ENCODE results near the gene PLCXD3.

Gene PLCXD3

GRCh38 chr5:41369799-41370198 is 140.6 kb downstream of the PLCXD3 start:
- H3K36me3 Mint-ChIP-seq (ENCODE audit: low read depth), result no peaks in the 10 kb centered on the region
- ATAC-seq, result no peak
- H3K4me3 Mint-ChIP-seq, result no peak overlapping the region
- H3K27ac Mint-ChIP-seq, result no peak overlapping the region
- H3K4me1 Mint-ChIP-seq, result no peaks in the 10 kb centered on the region
- peaks cover 2% of the 10 kb centered on the region for H3K27me3 Mint-ChIP-seq
- no peaks in the 10 kb centered on the region for H3K9me3 Mint-ChIP-seq
- no peak for DNase-seq

GRCh38 chr5:41368158-41368557 is 142.2 kb downstream of the PLCXD3 start:
- no peak overlapping the region for H3K4me3 Mint-ChIP-seq
- DNase-seq, result no peak
- no peaks in the 10 kb centered on the region for H3K9me3 Mint-ChIP-seq
- no peaks in the 10 kb centered on the region for H3K4me1 Mint-ChIP-seq
- no peak overlapping the region for H3K27ac Mint-ChIP-seq
- no peaks in the 10 kb centered on the region for H3K36me3 Mint-ChIP-seq (ENCODE audit: low read depth)
- H3K27me3 Mint-ChIP-seq, result peaks cover 2% of the 10 kb centered on the region
- ATAC-seq, result no peak

- no peak for DNase-seq
- H3K27me3 Mint-ChIP-seq, result peaks cover 2% of the 10 kb centered on the region
- no peaks in the 10 kb centered on the region for H3K36me3 Mint-ChIP-seq (ENCODE audit: low read depth)
- H3K4me1 Mint-ChIP-seq, result no peaks in the 10 kb centered on the region
- ATAC-seq, result no peak
- no peaks in the 10 kb centered on the region for H3K9me3 Mint-ChIP-seq
- no peak overlapping the region for H3K4me3 Mint-ChIP-seq
- no peak overlapping the region for H3K27ac Mint-ChIP-seq
Observed at GRCh38 chr5:41365369-41365768, 145.0 kb downstream of the PLCXD3 start.

GRCh38 chr5:41364346-41364745 is 146.1 kb downstream of the PLCXD3 start:
- H3K4me3 Mint-ChIP-seq, result no peak overlapping the region
- peaks cover 2% of the 10 kb centered on the region for H3K27me3 Mint-ChIP-seq
- DNase-seq (no peak), ATAC-seq (no peak)
- no peak overlapping the region for H3K27ac Mint-ChIP-seq
- H3K4me1 Mint-ChIP-seq, result no peaks in the 10 kb centered on the region
- peaks cover 4% of the 10 kb centered on the region for H3K9me3 Mint-ChIP-seq
- H3K36me3 Mint-ChIP-seq (ENCODE audit: low read depth), result no peaks in the 10 kb centered on the region

GRCh38 chr5:41363343-41363986 is 146.9 kb downstream of the PLCXD3 start:
- no peaks in the 10 kb centered on the region for H3K36me3 Mint-ChIP-seq (ENCODE audit: low read depth)
- peaks cover 2% of the 10 kb centered on the region for H3K27me3 Mint-ChIP-seq
- no peak overlapping the region for H3K4me3 Mint-ChIP-seq
- no peak overlapping the region for H3K27ac Mint-ChIP-seq
- no peak for DNase-seq
- H3K4me1 Mint-ChIP-seq, result no peaks in the 10 kb centered on the region
- H3K9me3 Mint-ChIP-seq, result peaks cover 5% of the 10 kb centered on the region
- no peak for ATAC-seq

GRCh38 chr5:41356786-41357185 is 153.6 kb downstream of the PLCXD3 start:
- no peak overlapping the region for H3K4me3 Mint-ChIP-seq
- H3K9me3 Mint-ChIP-seq, result peaks cover 11% of the 10 kb centered on the region
- no peak for DNase-seq
- H3K4me1 Mint-ChIP-seq, result no peaks in the 10 kb centered on the region
- no peaks in the 10 kb centered on the region for H3K27me3 Mint-ChIP-seq
- no peak for ATAC-seq
- H3K27ac Mint-ChIP-seq, result no peak overlapping the region
- H3K36me3 Mint-ChIP-seq (ENCODE audit: low read depth), result no peaks in the 10 kb centered on the region

GRCh38 chr5:41349846-41350245 is 160.6 kb downstream of the PLCXD3 start:
- H3K27me3 Mint-ChIP-seq, result no peaks in the 10 kb centered on the region
- DNase-seq (no peak), ATAC-seq (no peak)
- peaks cover 7% of the 10 kb centered on the region for H3K9me3 Mint-ChIP-seq
- H3K27ac Mint-ChIP-seq, result no peak overlapping the region
- no peaks in the 10 kb centered on the region for H3K4me1 Mint-ChIP-seq
- H3K36me3 Mint-ChIP-seq (ENCODE audit: low read depth), result no peaks in the 10 kb centered on the region
- no peak overlapping the region for H3K4me3 Mint-ChIP-seq

GRCh38 chr5:41347569-41347968 is 162.8 kb downstream of the PLCXD3 start:
- ATAC-seq (no peak), DNase-seq (no peak)
- Mint-ChIP-seq H3K27ac (no peak overlapping the region), H3K27me3 (no peaks in the 10 kb centered on the region), H3K4me3 (no peak overlapping the region), H3K36me3 (ENCODE audit: low read depth) (no peaks in the 10 kb centered on the region), H3K9me3 (peaks cover 4% of the 10 kb centered on the region), H3K4me1 (no peaks in the 10 kb centered on the region)

GRCh38 chr5:41346609-41347008 is 163.8 kb downstream of the PLCXD3 start:
- Mint-ChIP-seq H3K27me3 (no peaks in the 10 kb centered on the region), H3K36me3 (ENCODE audit: low read depth) (no peaks in the 10 kb centered on the region), H3K4me3 (no peak overlapping the region), H3K4me1 (no peaks in the 10 kb centered on the region), H3K9me3 (peaks cover 4% of the 10 kb centered on the region), H3K27ac (no peak overlapping the region)
- DNase-seq, result no peak
- ATAC-seq, result no peak

- Mint-ChIP-seq H3K4me3 (no peak overlapping the region), H3K4me1 (no peaks in the 10 kb centered on the region), H3K27me3 (no peaks in the 10 kb centered on the region), H3K27ac (no peak overlapping the region), H3K36me3 (ENCODE audit: low read depth) (no peaks in the 10 kb centered on the region), H3K9me3 (peaks cover 4% of the 10 kb centered on the region)
- ATAC-seq (no peak), DNase-seq (no peak)
Observed at GRCh38 chr5:41345295-41345694, 165.1 kb downstream of the PLCXD3 start.

- DNase-seq (no peak), ATAC-seq (no peak)
- H3K36me3 Mint-ChIP-seq (ENCODE audit: low read depth), result no peaks in the 10 kb centered on the region
- H3K4me1 Mint-ChIP-seq, result no peaks in the 10 kb centered on the region
- no peak overlapping the region for H3K27ac Mint-ChIP-seq
- H3K9me3 Mint-ChIP-seq, result no peaks in the 10 kb centered on the region
- no peak overlapping the region for H3K4me3 Mint-ChIP-seq
- H3K27me3 Mint-ChIP-seq, result no peaks in the 10 kb centered on the region
Observed at GRCh38 chr5:41339339-41339738, 171.1 kb downstream of the PLCXD3 start.

GRCh38 chr5:41338136-41338675 is 172.2 kb downstream of the PLCXD3 start:
- DNase-seq (no peak), ATAC-seq (no peak)
- Mint-ChIP-seq H3K36me3 (ENCODE audit: low read depth) (no peaks in the 10 kb centered on the region), H3K27me3 (no peaks in the 10 kb centered on the region), H3K4me3 (no peak overlapping the region), H3K4me1 (no peaks in the 10 kb centered on the region), H3K9me3 (no peaks in the 10 kb centered on the region), H3K27ac (no peak overlapping the region)

- Mint-ChIP-seq H3K4me1 (no peaks in the 10 kb centered on the region), H3K36me3 (ENCODE audit: low read depth) (no peaks in the 10 kb centered on the region), H3K27me3 (no peaks in the 10 kb centered on the region), H3K4me3 (no peak overlapping the region), H3K27ac (no peak overlapping the region), H3K9me3 (no peaks in the 10 kb centered on the region)
- no peak for ATAC-seq
- no peak for DNase-seq
Observed at GRCh38 chr5:41337724-41338123, 172.7 kb downstream of the PLCXD3 start.

- no peak for DNase-seq
- Mint-ChIP-seq H3K9me3 (no peaks in the 10 kb centered on the region), H3K36me3 (ENCODE audit: low read depth) (no peaks in the 10 kb centered on the region), H3K27me3 (no peaks in the 10 kb centered on the region), H3K27ac (no peak overlapping the region), H3K4me1 (no peaks in the 10 kb centered on the region), H3K4me3 (no peak overlapping the region)
- ATAC-seq, result no peak
Observed at GRCh38 chr5:41337216-41337615, 173.2 kb downstream of the PLCXD3 start.

GRCh38 chr5:41336471-41336870 is 173.9 kb downstream of the PLCXD3 start:
- DNase-seq (no peak), ATAC-seq (no peak)
- H3K27me3 Mint-ChIP-seq, result no peaks in the 10 kb centered on the region
- no peaks in the 10 kb centered on the region for H3K4me1 Mint-ChIP-seq
- H3K9me3 Mint-ChIP-seq, result no peaks in the 10 kb centered on the region
- H3K36me3 Mint-ChIP-seq (ENCODE audit: low read depth), result no peaks in the 10 kb centered on the region
- no peak overlapping the region for H3K4me3 Mint-ChIP-seq
- H3K27ac Mint-ChIP-seq, result no peak overlapping the region

Measured in activated naive CD8-positive, alpha-beta T cell treated with anti-CD3 and anti-CD28 coated beads, Interleukin-2, amount 50 U/mL, for 24 hours (primary cell).